IMR-90 (cell line): ENCODE data around the gene PLEKHG5. TPM values are rescaled to one million over a fixed set of nuclear protein-coding genes. Genes with fewer than 3 reads are reported as not detected.
A peak's percentile ranks its signal among the peaks of the same experiment; 100 is the strongest.

Source experiments
- ATAC-seq: fragments of 200-7000 bp; cut with Tn5 transposase; 2 replicates; pipeline ENCODE4 v1.9.1; 2020; ENCODE audit warnings: low read depth, mild to moderate bottlenecking, moderate library complexity
- BruUV-seq: library from RNA; stranded (reverse); fragments of 400-500 nt; replicated peaks from 2 replicates; lab custom pipeline; 2021; lab: Mats Ljungman, UMichigan
- CTCF ChIA-PET: fragments of 300-600 bp; formaldehyde crosslinking; extraction: SDS; loops from one replicate; lab custom pipeline; 2021; ENCODE audit warnings: antibody characterized with exemption; lab: Yijun Ruan, JAX
- POLR2A ChIA-PET: fragments of 300-600 bp; sonication (Branson Sonifier 250); formaldehyde crosslinking; loops from one replicate; lab custom pipeline; 2022; ENCODE audit warnings: antibody characterized with exemption; ENCODE audit not compliant: unreplicated experiment; lab: Charles Lee
- DNase-seq: peaks from one replicate; pipeline ENCODE4 v3.0.0; 2013
- H2AFZ ChIP-seq: replicated peaks from 2 replicates; pipeline ENCODE3; 2013; ENCODE audit warnings: low read length, mild to moderate bottlenecking; ENCODE audit not compliant: poor library complexity
- H2AK5ac ChIP-seq: 2 replicates; pipeline ENCODE4 v1.6.1; 2013; ENCODE audit warnings: low read depth, low read length, inconsistent platforms
- H2AK9ac ChIP-seq: replicated peaks from 2 replicates; pipeline ENCODE3; 2013; ENCODE audit warnings: mild to moderate bottlenecking, low read depth, low read length, moderate library complexity; ENCODE audit not compliant: poor library complexity
- H2BK120ac ChIP-seq: 2 replicates; pipeline ENCODE4 v1.6.1; 2013; ENCODE audit warnings: low read depth, low read length, inconsistent platforms
- H2BK15ac ChIP-seq: 3 replicates; pipeline ENCODE4 v1.6.1; 2013; ENCODE audit warnings: low read depth, low read length, inconsistent platforms
- H2BK20ac ChIP-seq: 2 replicates; pipeline ENCODE4 v1.6.1; 2013; ENCODE audit warnings: low read depth, mild to moderate bottlenecking, inconsistent platforms, low read length, moderate library complexity
- H2BK5ac ChIP-seq: 2 replicates; pipeline ENCODE4 v1.6.1; 2013; ENCODE audit warnings: mild to moderate bottlenecking, low read depth, low read length, inconsistent platforms; ENCODE audit not compliant: poor library complexity, severe bottlenecking
- H3K14ac ChIP-seq: replicated peaks from 2 replicates; pipeline ENCODE4 v1.6.1; 2013; ENCODE audit warnings: low read depth, low read length, inconsistent platforms
- H3K18ac ChIP-seq: 2 replicates; pipeline ENCODE4 v1.6.1; 2013; ENCODE audit warnings: low read depth, low read length, control low read depth
- H3K23ac ChIP-seq: 2 replicates; pipeline ENCODE4 v1.6.1; 2013; ENCODE audit warnings: low read depth, low read length, inconsistent platforms
- H3K27ac ChIP-seq: 2 replicates; pipeline ENCODE4 v1.5.1; 2013; ENCODE audit warnings: mild to moderate bottlenecking, control low read depth, low read length; ENCODE audit not compliant: insufficient read depth
- H3K27me3 ChIP-seq: 2 replicates; pipeline ENCODE4 v1.6.1; 2013; ENCODE audit warnings: low read length; ENCODE audit not compliant: control insufficient read depth, insufficient read depth
- H3K36me3 ChIP-seq: 2 replicates; pipeline ENCODE4 v1.6.1; 2013; ENCODE audit warnings: low read length, mixed read lengths; ENCODE audit not compliant: control insufficient read depth, insufficient read depth
- H3K4ac ChIP-seq: 2 replicates; pipeline ENCODE4 v1.6.1; 2013; ENCODE audit warnings: low read depth, low read length, inconsistent platforms
- H3K4me1 ChIP-seq: 2 replicates; pipeline ENCODE4 v1.6.1; 2013; ENCODE audit warnings: low read length, mixed read lengths; ENCODE audit not compliant: control insufficient read depth, insufficient read depth
- H3K4me2 ChIP-seq: 2 replicates; pipeline ENCODE4 v1.6.1; 2013; ENCODE audit warnings: low read depth, mild to moderate bottlenecking, control low read depth, low read length, moderate library complexity
- H3K4me3 ChIP-seq: 2 replicates; pipeline ENCODE4 v1.5.1; 2013; ENCODE audit warnings: low read depth, mild to moderate bottlenecking, control low read depth, low read length, moderate library complexity; ENCODE audit not compliant: insufficient read depth
- H3K56ac ChIP-seq: 2 replicates; pipeline ENCODE4 v1.6.1; 2013; ENCODE audit warnings: low read length, inconsistent platforms; ENCODE audit not compliant: insufficient read depth; ENCODE audit errors: extremely low read depth
- H3K79me1 ChIP-seq, 2 experiments: 2 replicates each; pipeline ENCODE4 v1.6.1; 2013; ENCODE audit warnings: low read length in 2 of 2, inconsistent platforms in 1 of 2, low read depth in 1 of 2
- H3K9ac ChIP-seq: 2 replicates; pipeline ENCODE4 v1.6.1; 2013; ENCODE audit warnings: low read depth, low read length, control low read depth
- H3K9me1 ChIP-seq: 2 replicates; pipeline ENCODE4 v1.6.1; 2013; ENCODE audit warnings: low read length, inconsistent platforms; ENCODE audit not compliant: insufficient read depth
- H3K9me3 ChIP-seq: 2 replicates; pipeline ENCODE4 v1.6.1; 2013; ENCODE audit warnings: low read length; ENCODE audit not compliant: control insufficient read depth, insufficient read depth
- H4K20me1 ChIP-seq: 2 replicates; pipeline ENCODE4 v1.6.1; 2013; ENCODE audit warnings: low read length, inconsistent platforms; ENCODE audit not compliant: insufficient read depth
- H4K5ac ChIP-seq: 2 replicates; pipeline ENCODE4 v1.6.1; 2013; ENCODE audit warnings: mild to moderate bottlenecking, low read depth, low read length, control low read depth
- H4K8ac ChIP-seq, 2 experiments: 2 replicates each; pipeline ENCODE4 v1.6.1; 2013; ENCODE audit warnings: low read depth in 2 of 2, low read length in 2 of 2, control low read depth in 1 of 2, inconsistent platforms in 1 of 2
- H4K91ac ChIP-seq: 2 replicates; pipeline ENCODE4 v1.6.1; 2013; ENCODE audit warnings: low read depth, low read length, inconsistent platforms; ENCODE audit not compliant: insufficient read depth
- CEBPB ChIP-seq: IDR thresholded peaks from 2 replicates; pipeline ENCODE4 v1.6.1; 2012; ENCODE audit warnings: low read depth, low read length, improper control_type of control experiment
- CHD1 ChIP-seq: IDR thresholded peaks from 2 replicates; pipeline ENCODE4 v1.6.1; 2012; ENCODE audit warnings: low read depth, low read length, improper control_type of control experiment
- FOS ChIP-seq: fragments of 150-350 bp; IDR thresholded peaks from 2 replicates; pipeline ENCODE4 v1.6.1; 2016; ENCODE audit warnings: low read depth, low read length
- MAZ ChIP-seq: IDR thresholded peaks from 2 replicates; pipeline ENCODE4 v1.6.1; 2012; ENCODE audit warnings: low read depth, mild to moderate bottlenecking, low read length, improper control_type of control experiment, moderate library complexity, borderline replicate concordance
- MXI1 ChIP-seq: IDR thresholded peaks from 2 replicates; pipeline ENCODE4 v1.6.1; 2012; ENCODE audit warnings: low read depth, mild to moderate bottlenecking, low read length, moderate library complexity, borderline replicate concordance
- NFE2L2 ChIP-seq: fragments of 150-350 bp; IDR thresholded peaks from 2 replicates; pipeline ENCODE4 v1.6.1; 2016; ENCODE audit warnings: low read depth, mild to moderate bottlenecking, low read length
- POLR2A ChIP-seq: IDR thresholded peaks from 2 replicates; pipeline ENCODE4 v1.6.1; 2012; ENCODE audit warnings: mild to moderate bottlenecking, low read depth, low read length
- RAD21 ChIP-seq: IDR thresholded peaks from 2 replicates; pipeline ENCODE4 v1.6.1; 2012; ENCODE audit warnings: low read length, improper control_type of control experiment
- RCOR1 ChIP-seq: IDR thresholded peaks from 2 replicates; pipeline ENCODE4 v1.6.1; 2012; ENCODE audit warnings: mild to moderate bottlenecking, low read length, improper control_type of control experiment; ENCODE audit not compliant: insufficient replicate concordance
- RFX5 ChIP-seq: IDR thresholded peaks from 2 replicates; pipeline ENCODE4 v1.8.0; 2012; ENCODE audit warnings: low read depth, mild to moderate bottlenecking, low read length, moderate library complexity
- WGBS, 2 experiments: methylation state at CpG; one replicate each; pipeline versions ENCODE4 v1.1.5 to v1.1.7; 2013; ENCODE audit warnings: missing lambda C conversion rate in 2 of 2; ENCODE audit not compliant: insufficient read length in 1 of 2; ENCODE audit errors: extremely low coverage in 2 of 2; 5-methylcytosine and 5-hydroxymethylcytosine counted together
- dilution Hi-C: fragments of 300-500 bp; cut with HindIII; formaldehyde crosslinking; loops from one replicate; pipeline ENCODE4 v1.14.3; 2018; ENCODE audit warnings: low sequenced_read_pairs; ENCODE audit not compliant: unreplicated experiment
- in situ Hi-C: fragments of 300-500 bp; cut with MboI; formaldehyde crosslinking; loops from 3 replicates; pipeline ENCODE4 v1.14.3; 2019; ENCODE audit warnings: low sequenced_read_pairs, inconsistent platforms, mixed read lengths
- intact Hi-C: fragments of 100-400 bp; cut with micrococcal nuclease; formaldehyde crosslinking; loops from 2 replicates; pipeline ENCODE4 v1.10.0; 2022
- polyA plus RNA-seq, 3 experiments: library from polyadenylated mRNA; depleted of rRNA; stranded (reverse); fragments of >200 nt; gene quantifications; 2 replicates each; pipeline ENCODE4 v1.2.3, GENCODE V29; 2012; ENCODE audit warnings: low replicate concordance in 1 of 3
- total RNA-seq: library from RNA; depleted of rRNA; stranded (reverse); fragments of >200 nt; gene quantifications from 2 replicates; pipeline ENCODE4 v1.2.3, GENCODE V29; 2012
- TF ChIP-seq, protein P1 (sequence below): fragments of 150-350 bp; IDR thresholded peaks from 2 replicates; pipeline ENCODE4 v1.6.1; 2017; ENCODE audit warnings: mild to moderate bottlenecking, antibody characterized with exemption, low read length, low read depth

PLEKHG5 gene
- total and polyA plus RNA-seq, 2 of the 4 experiments (the other 2 are of a cell fraction) = 4.8 to 11.6 TPM

DNA sequence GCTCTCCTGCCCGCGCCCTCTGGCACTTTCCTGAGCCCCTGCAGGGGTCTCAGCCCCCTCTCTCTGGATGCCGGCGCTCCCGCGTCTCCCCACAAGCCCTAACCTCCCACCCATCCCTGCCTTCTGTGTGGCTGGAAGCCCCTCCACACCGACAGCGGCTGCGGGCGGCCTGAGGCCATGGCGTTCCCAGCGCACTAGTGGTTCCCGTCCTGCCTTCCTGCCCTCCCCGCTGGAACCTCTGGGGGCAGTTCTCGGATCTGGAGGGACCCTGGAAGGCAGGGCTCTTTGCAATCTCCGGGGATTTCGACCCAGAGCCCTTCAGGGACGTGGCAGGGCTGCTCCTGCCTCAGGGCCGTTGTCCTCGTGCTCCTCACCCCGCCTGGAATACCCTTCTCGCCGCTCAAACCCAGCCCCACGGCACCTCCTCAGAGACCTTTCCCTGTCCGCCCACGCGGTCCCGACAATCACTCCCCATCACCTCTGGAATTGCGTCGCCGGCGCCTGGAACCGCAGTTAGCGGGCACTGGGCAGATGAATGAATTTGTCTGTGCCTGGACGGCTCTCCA lies 67.4 kb downstream of the PLEKHG5 start:
- Histone ChIP-seq H3K79me1 (no peaks in the 10 kb centered on the region), H2AK9ac (no peak overlapping the region), H3K36me3 (no peaks in the 10 kb centered on the region), H3K9me3 (no peaks in the 10 kb centered on the region), H3K9ac (no peak overlapping the region), H3K4ac (no peak overlapping the region), H4K8ac (no peak overlapping the region), H2BK20ac (no peak overlapping the region), H4K91ac (no peak overlapping the region), H2BK15ac (no peak overlapping the region), H4K5ac (no peak overlapping the region), H3K23ac (no peak overlapping the region), H2AFZ (no peak overlapping the region), H3K18ac (no peak overlapping the region), H3K27me3 (peaks cover 86% of the 10 kb centered on the region), H3K56ac (no peak overlapping the region), H4K20me1 (peaks cover 11% of the 10 kb centered on the region; the same call in 1 of the 2 replicates), H3K4me2 (no peak overlapping the region), H2BK120ac (no peak overlapping the region), H3K4me1 (no peaks in the 10 kb centered on the region; the same call in 1 of the 2 replicates), H3K4me3 (no peak overlapping the region), H3K14ac (no peak overlapping the region), H3K27ac (no peak overlapping the region), H3K9me1 (no peaks in the 10 kb centered on the region), H2AK5ac (no peak overlapping the region), H2BK5ac (no peak overlapping the region)
- DNase-seq (no peak), ATAC-seq (peak; percentile 22; the same call in 1 of the 2 replicates)
- in situ Hi-C loops = no loop called here
- dilution Hi-C loops = no loop called here
- no peak for TF ChIP-seq MAZ
- no peak for TF ChIP-seq MXI1
- no peak for TF ChIP-seq CHD1
- no peak for TF ChIP-seq CEBPB
- TF ChIP-seq, protein P1, sequence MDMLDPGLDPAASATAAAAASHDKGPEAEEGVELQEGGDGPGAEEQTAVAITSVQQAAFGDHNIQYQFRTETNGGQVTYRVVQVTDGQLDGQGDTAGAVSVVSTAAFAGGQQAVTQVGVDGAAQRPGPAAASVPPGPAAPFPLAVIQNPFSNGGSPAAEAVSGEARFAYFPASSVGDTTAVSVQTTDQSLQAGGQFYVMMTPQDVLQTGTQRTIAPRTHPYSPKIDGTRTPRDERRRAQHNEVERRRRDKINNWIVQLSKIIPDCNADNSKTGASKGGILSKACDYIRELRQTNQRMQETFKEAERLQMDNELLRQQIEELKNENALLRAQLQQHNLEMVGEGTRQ = no peak
- no peak for TF ChIP-seq POLR2A
- TF ChIP-seq NFE2L2 = no peak
- no peak for TF ChIP-seq RAD21
- TF ChIP-seq RCOR1 = no peak
- no peak for TF ChIP-seq FOS
- TF ChIP-seq RFX5 = no peak
- intact Hi-C loops = no loop called here
- BruUV-seq = no TSS peak
- POLR2A ChIA-PET = no interaction called here
- CTCF ChIA-PET = interaction anchor here (1.5 kb wide), 1 partner anchor 10 kb away, joined by 7 read pairs; no protein-coding TSS in a partner anchor
- WGBS, 2 experiments = 8% methylated on average over 29 of the region's 35 CpGs; no CpG with 5 or more reads in 1 of the 2 experiments
